Right lobe of liver (tissue), 4 donors: ENCODE measurements around the gene PHC3.

Source experiments
- CTCF ChIP-seq, 4 donors: fragments of 200-600 bp in 3 of 4; fragments of 450-650 bp in 1 of 4; IDR thresholded peaks; one replicate each; pipeline versions ENCODE4 v1.5.1 to v1.8.0; 2016 to 2022; ENCODE audit warnings: antibody characterized with exemption in 4 of 4, mild to moderate bottlenecking in 2 of 4
- POLR2A ChIP-seq: fragments of 450-650 bp; IDR thresholded peaks from one replicate; pipeline ENCODE4 v1.6.1; 2017; ENCODE audit warnings: antibody characterized with exemption, mild to moderate bottlenecking
- donor health status: DM: no; HTN: no; CAD: no.
- donor health status: DM: no; HTN: no; CAD: no.
- donor health status: DM: no; HTN: yes; CAD: no.

GRCh38 chr3:170078620-170079281, 102.8 kb downstream of the PHC3 start:
- TF ChIP-seq CTCF (IDR thresholded peaks at IDR 0.05) (no peak), POLR2A (no peak)
